Raji (cell line): ENCODE measurements around the gene HMOX1.

Experiments
- POLR2A ChIP-seq: IDR thresholded peaks from 2 replicates; pipeline ENCODE4 v1.6.1; 2011; ENCODE audit warnings: low read depth, low read length, control low read depth; ENCODE audit not compliant: insufficient read depth

HMOX1 gene

GRCh38 chr22:35384975-35385588 is 4.2 kb downstream of the HMOX1 start:
- no peak for TF ChIP-seq POLR2A

GRCh38 chr22:35386670-35387288 is 5.9 kb downstream of the HMOX1 start:
- TF ChIP-seq POLR2A = no peak

- no peak for TF ChIP-seq POLR2A
Measured at GRCh38 chr22:35390933-35391332, 10.0 kb downstream of the HMOX1 start.

GRCh38 chr22:35392357-35392756 is 11.5 kb downstream of the HMOX1 start:
- no peak for TF ChIP-seq POLR2A

- TF ChIP-seq POLR2A = no peak
Measured at GRCh38 chr22:35393116-35394010, 12.5 kb downstream of the HMOX1 start.

- no peak for TF ChIP-seq POLR2A
Measured at GRCh38 chr22:35394011-35394312, 13.1 kb downstream of the HMOX1 start.

- no peak for TF ChIP-seq POLR2A
Measured at GRCh38 chr22:35394810-35395563, 14.1 kb downstream of the HMOX1 start.

GRCh38 chr22:35397095-35397904 is 16.4 kb downstream of the HMOX1 start:
- no peak for TF ChIP-seq POLR2A

GRCh38 chr22:35398591-35398973 is 17.7 kb downstream of the HMOX1 start:
- TF ChIP-seq POLR2A = no peak

- TF ChIP-seq POLR2A = no peak
Measured at GRCh38 chr22:35399114-35399677, 18.3 kb downstream of the HMOX1 start.

- peak; percentile 71 for TF ChIP-seq POLR2A
Measured at GRCh38 chr22:35399678-35400500, 19.0 kb downstream of the HMOX1 start, which contains the start of gene MCM5. Gene MCM5, plus strand, starts transcription at chr22:35400140. Its CDS starts 299 bp downstream, at chr22:35400439.

- no peak for TF ChIP-seq POLR2A
Measured at GRCh38 chr22:35400501-35400790, 19.6 kb downstream of the HMOX1 start.

- TF ChIP-seq POLR2A = no peak
Measured at GRCh38 chr22:35401863-35402262, 21.0 kb downstream of the HMOX1 start.

- TF ChIP-seq POLR2A = no peak
Measured at GRCh38 chr22:35403356-35403755, 22.5 kb downstream of the HMOX1 start.
